H1 (cell line): ENCODE results near the gene KNDC1. TPM values are rescaled to one million over a fixed set of nuclear protein-coding genes. Genes with fewer than 3 reads are reported as not detected.

Source experiments
- EZH2 ChIP-seq: fragments of 200-600 bp; sonication (generic); IDR thresholded peaks from 2 replicates; pipeline ENCODE4 v1.7.1; 2012; ENCODE audit warnings: low read depth, mild to moderate bottlenecking, moderate library complexity, low read length, inconsistent platforms; ENCODE audit not compliant: severe bottlenecking
- KDM1A ChIP-seq: fragments of 200-600, 300-600 bp; sonication (generic); IDR thresholded peaks from 2 replicates; pipeline ENCODE4 v1.7.1; 2016; ENCODE audit warnings: mild to moderate bottlenecking, low read length, borderline replicate concordance
- KDM4A ChIP-seq: IDR thresholded peaks from one replicate; pipeline ENCODE4 v1.7.1; 2012; ENCODE audit warnings: low read depth, mild to moderate bottlenecking, moderate library complexity, low read length, inconsistent platforms; ENCODE audit not compliant: severe bottlenecking
- RAD21 ChIP-seq, 2 experiments: IDR thresholded peaks in 1 of 2; conservative IDR thresholded peaks in 1 of 2; 2 replicates each; pipeline ENCODE4 v1.6.1; 2011; ENCODE audit warnings: low read depth in 2 of 2, low read length in 2 of 2, improper control_type of control experiment in 1 of 2, inconsistent platforms in 1 of 2, mild to moderate bottlenecking in 1 of 2, moderate library complexity in 1 of 2
- RFX5 ChIP-seq: IDR thresholded peaks from 2 replicates; pipeline ENCODE4 v1.6.1; 2011; ENCODE audit warnings: low read depth, low read length, improper control_type of control experiment, borderline replicate concordance
- SP1 ChIP-seq: IDR thresholded peaks from 2 replicates; pipeline ENCODE4 v1.6.1; 2011; ENCODE audit warnings: low read depth, low read length
- USF2 ChIP-seq: IDR thresholded peaks from 2 replicates; pipeline ENCODE4 v1.6.1; 2011; ENCODE audit warnings: low read length, improper control_type of control experiment
- polyA plus RNA-seq, 7 experiments: library from polyadenylated mRNA; depleted of rRNA in 3 of 7; stranded (reverse) in 5 of 7; unstranded in 2 of 7; fragments of >200 nt in 5 of 7; fragments of 200-250 nt in 2 of 7; gene quantifications; 1 replicate in 5 of 7; 2 replicates in 1 of 7; 4 replicates in 1 of 7; pipeline versions ENCODE4 v1.2.1 to v1.2.3, GENCODE V29; 2011 to 2013; ENCODE audit warnings: missing spikeins in 2 of 7, mixed read lengths in 2 of 7
- total RNA-seq: library from RNA; stranded (reverse); fragmentation: NEBNext Ultra II Directional; extraction: Animal tissue kit (Norgen Biotek cat#: 25700); gene quantifications from 2 replicates; pipeline ENCODE4 v1.2.1, GENCODE V29; 2021

Gene KNDC1
- total and polyA plus RNA-seq, 2 of the 8 experiments (the other 6 are each of a cell fraction or from before 2014, with no cell fraction given), result 7.5 to 16.7 TPM

DNA sequence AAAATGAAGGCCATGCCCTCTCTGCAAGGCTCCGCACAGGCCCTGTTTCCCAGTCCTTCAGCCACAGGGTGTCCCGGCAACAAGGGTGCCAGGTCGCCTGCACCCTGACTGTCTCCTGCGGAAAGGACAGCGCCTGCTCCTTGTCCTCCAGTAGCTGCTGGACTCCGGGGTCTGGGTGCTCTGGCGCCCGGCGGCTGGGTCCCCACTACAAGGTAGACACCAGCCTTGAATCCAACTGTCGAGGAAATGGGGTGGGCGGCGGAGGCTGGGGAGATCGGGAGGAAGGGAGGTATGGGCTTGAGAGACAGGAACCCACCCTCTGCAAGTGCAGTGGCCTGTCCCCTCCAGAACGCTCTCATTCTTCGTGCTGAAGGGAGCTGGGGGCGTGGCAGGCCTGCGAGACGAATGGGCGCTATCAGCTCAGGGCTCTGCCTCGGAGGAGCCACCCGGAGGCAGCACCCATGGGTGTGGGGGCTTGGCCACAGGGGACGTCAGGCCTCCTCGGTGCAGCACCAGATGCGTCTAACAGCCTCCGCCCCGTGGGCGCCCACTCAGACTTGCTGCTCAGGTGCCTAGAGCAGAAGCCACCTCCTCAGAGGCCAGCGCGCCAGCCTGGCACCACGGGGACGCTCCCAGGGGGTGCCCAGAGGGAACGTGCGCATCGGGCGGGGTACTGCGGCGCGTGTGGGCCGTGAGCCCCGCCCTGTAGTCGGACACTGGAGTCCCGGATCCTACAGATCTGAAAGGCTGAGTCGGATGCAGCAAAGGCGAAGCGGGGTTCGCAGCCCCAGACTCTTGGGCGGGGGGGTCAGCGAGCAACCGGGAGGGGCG lies 101.1 kb downstream of the KNDC1 start (continued):
- TF ChIP-seq RFX5 (no peak), KDM4A (no peak), SP1 (no peak), USF2 (no peak), RAD21 (IDR thresholded peaks at IDR 0.05 in 1 of 2, conservative IDR thresholded peaks at IDR 0.05 in 1 of 2; ENCODE audit: low read depth in 2 of 2, low read length in 2 of 2) (no peak), EZH2 (no peak), KDM1A (no peak)
